Spleen (tissue), 7 donors: ENCODE data around the gene PTGER1.

Experiments
- CTCF ChIP-seq, 11 experiments: fragments of 200-600 bp in 7 of 11; fragments of 450-650 bp in 4 of 11; sonication (generic) in 4 of 11; IDR thresholded peaks in 8 of 11; conservative IDR thresholded peaks in 3 of 11; 1 replicate in 7 of 11; 2 replicates in 4 of 11; pipeline versions ENCODE4 v1.4.0 to v1.8.0; 2016 to 2021; ENCODE audit warnings: antibody characterized with exemption in 11 of 11, inconsistent platforms in 4 of 11, mild to moderate bottlenecking in 1 of 11
- POLR2A ChIP-seq, 3 donors: fragments of 450-650 bp; IDR thresholded peaks; one replicate each; pipeline ENCODE4 v1.5.1; 2017; ENCODE audit warnings: antibody characterized with exemption in 3 of 3, mild to moderate bottlenecking in 1 of 3
- POLR2AphosphoS5 ChIP-seq, 3 donors: sonication (generic); formaldehyde crosslinking; IDR thresholded peaks; one replicate each; pipeline ENCODE4 v1.5.1; 2017; ENCODE audit warnings: antibody characterized with exemption in 3 of 3
- donor health status: DM: no; HTN: no; CAD: no; lungs with moderate emphysema.
- donor health status: DM: no; HTN: no; CAD: no.
- donor health status: DM: no; HTN: no; CAD: no.

GRCh38 chr19:14433554-14434501, 41.3 kb downstream of the PTGER1 start:
- peak in 2 of 11 experiments; percentile 12 to 16 for TF ChIP-seq CTCF (IDR thresholded peaks at IDR 0.05 in 8 of 11, conservative IDR thresholded peaks at IDR 0.05 in 3 of 11)
- no peak for TF ChIP-seq POLR2A (IDR thresholded peaks at IDR 0.05)
- TF ChIP-seq POLR2AphosphoS5 (IDR thresholded peaks at IDR 0.05) = peak in 2 of 3 donors; percentile 18 to 56
